Measurements from ENCODE around the gene SNX11. TPM values are rescaled to one million over a fixed set of nuclear protein-coding genes. Genes with fewer than 3 reads are reported as not detected.
A peak's percentile ranks its signal among the peaks of the same experiment; 100 is the strongest.

Gene SNX11
- total and polyA plus RNA-seq, 9 of the 15 experiments (the other 6 are each of a cell fraction or from before 2014, with no cell fraction given), result 12.4 to 24.0 (median 16.8) TPM

GRCh38 chr17:48148854-48149786 is 41.6 kb downstream of the SNX11 start (continued):
- TF ChIP-seq, protein P1, sequence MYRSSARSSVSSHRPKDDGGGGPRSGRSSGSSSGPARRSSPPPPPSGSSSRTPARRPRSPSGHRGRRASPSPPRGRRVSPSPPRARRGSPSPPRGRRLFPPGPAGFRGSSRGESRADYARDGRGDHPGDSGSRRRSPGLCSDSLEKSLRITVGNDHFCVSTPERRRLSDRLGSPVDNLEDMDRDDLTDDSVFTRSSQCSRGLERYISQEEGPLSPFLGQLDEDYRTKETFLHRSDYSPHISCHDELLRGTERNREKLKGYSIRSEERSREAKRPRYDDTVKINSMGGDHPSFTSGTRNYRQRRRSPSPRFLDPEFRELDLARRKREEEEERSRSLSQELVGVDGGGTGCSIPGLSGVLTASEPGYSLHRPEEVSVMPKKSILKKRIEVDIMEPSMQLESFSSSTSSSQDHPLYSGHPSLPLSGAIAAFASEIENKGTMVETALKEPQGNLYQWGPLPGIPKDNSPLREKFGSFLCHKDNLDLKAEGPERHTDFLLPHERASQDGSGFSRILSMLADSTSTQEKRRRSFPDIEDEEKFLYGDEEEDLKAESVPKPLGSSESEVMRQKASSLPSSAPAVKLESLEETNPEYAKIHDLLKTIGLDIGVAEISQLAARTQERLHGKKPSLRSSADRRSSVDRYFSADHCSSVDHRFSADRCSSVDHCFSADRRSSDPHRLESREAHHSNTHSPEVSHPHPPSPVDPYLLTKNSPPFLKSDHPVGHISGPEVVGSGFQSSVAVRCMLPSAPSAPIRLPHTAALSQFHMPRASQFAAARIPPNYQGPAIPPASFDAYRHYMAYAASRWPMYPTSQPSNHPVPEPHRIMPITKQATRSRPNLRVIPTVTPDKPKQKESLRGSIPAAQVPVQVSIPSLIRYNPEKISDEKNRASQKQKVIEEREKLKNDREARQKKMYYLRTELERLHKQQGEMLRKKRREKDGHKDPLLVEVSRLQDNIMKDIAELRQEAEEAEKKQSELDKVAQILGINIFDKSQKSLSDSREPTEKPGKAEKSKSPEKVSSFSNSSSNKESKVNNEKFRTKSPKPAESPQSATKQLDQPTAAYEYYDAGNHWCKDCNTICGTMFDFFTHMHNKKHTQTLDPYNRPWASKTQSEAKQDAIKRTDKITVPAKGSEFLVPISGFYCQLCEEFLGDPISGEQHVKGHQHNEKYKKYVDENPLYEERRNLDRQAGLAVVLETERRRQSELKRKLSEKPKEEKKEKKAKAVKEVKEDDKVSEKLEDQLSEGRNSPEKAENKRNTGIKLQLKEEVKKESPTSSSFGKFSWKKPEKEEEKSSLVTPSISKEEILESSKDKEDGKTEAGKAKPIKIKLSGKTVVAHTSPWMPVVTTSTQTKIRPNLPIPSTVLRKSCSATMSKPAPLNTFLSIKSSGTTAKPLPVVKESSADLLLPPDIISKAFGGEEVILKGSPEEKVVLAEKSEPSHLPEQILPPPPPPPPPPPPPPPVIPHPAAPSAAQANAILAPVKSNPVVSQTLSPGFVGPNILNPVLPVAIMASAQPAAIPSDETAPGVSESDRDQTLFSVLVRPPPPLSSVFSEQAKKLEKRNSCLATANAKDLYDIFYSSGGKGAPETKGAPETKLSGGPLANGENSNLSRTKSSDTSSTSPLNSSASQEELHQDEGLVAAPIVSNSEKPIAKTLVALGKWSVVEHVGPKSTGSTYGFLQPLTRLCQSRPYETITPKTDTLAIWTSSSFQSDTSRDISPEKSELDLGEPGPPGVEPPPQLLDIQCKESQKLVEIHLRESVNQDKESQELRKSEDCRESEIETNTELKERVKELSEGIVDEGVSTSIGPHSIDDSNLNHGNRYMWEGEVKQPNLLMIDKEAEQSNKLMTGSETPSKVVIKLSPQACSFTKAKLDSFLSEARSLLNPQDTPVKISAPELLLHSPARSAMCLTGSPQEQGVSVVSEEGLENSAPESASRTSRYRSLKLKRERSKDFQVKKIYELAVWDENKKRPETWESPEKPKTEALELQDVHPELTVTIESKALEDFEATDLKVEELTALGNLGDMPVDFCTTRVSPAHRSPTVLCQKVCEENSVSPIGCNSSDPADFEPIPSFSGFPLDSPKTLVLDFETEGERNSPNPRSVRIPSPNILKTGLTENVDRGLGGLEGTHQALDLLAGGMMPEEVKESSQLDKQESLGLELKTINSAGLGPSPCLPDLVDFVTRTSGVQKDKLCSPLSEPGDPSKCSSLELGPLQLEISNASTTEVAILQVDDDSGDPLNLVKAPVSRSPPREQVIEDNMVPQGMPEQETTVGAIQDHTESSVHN (IDR thresholded peaks at IDR 0.05; ENCODE audit: borderline replicate concordance in 1 of 2, low read depth in 1 of 2), result no peak
- TF ChIP-seq ZNF589 (CRISPR knock-in tag; IDR thresholded peaks at IDR 0.05; ENCODE audit: low read depth) (0 out of 2 replicates have a peak, but pooled peaks have one; percentile 7), MYC (IDR thresholded peaks at IDR 0.05; ENCODE audit: low read depth, low read length) (peak; percentile 72), MYC (CRISPR knock-in tag; IDR thresholded peaks at IDR 0.05; ENCODE audit: borderline replicate concordance, low read depth) (no peak), NFIC (IDR thresholded peaks at IDR 0.05) (no peak), ZNF639 (CRISPR knock-in tag; conservative IDR thresholded peaks at IDR 0.05 in 1 of 2, IDR thresholded peaks at IDR 0.05 in 1 of 2) (no peak), HMBOX1 (IDR thresholded peaks at IDR 0.05) (no peak), SIX5 (IDR thresholded peaks at IDR 0.05; ENCODE audit: borderline replicate concordance in 1 of 2, insufficient read depth in 1 of 2, low read depth in 1 of 2, low read length in 2 of 2) (no peak), XRCC3 (IDR thresholded peaks at IDR 0.05) (no peak), RNF2 (IDR thresholded peaks at IDR 0.05) (peak; percentile 53), ZNF134 (CRISPR knock-in tag; conservative IDR thresholded peaks at IDR 0.05) (no peak), ZBTB7A (IDR thresholded peaks at IDR 0.05; ENCODE audit: borderline replicate concordance, control insufficient read depth, low read depth, low read length) (0 out of 2 replicates have a peak, but pooled peaks have one; percentile 17), ZFX (CRISPR knock-in tag; IDR thresholded peaks at IDR 0.05) (no peak), KDM4B (IDR thresholded peaks at IDR 0.05; ENCODE audit: borderline replicate concordance in 2 of 2, low read depth in 1 of 2) (no peak), ZNF121 (CRISPR knock-in tag; conservative IDR thresholded peaks at IDR 0.05) (no peak), CTBP1 (IDR thresholded peaks at IDR 0.05; ENCODE audit: borderline replicate concordance) (peak; percentile 96)

Measured in K562 (cell line).